GM06990 (cell line): ENCODE data around the gene PRRC2A.

Experiments
- DNase-seq: peaks from one replicate; pipeline ENCODE4 v3.0.0-alpha.2; 2011; ENCODE audit not compliant: insufficient read length; ENCODE audit errors: extremely low read depth
- H3K27me3 ChIP-seq: replicated peaks from 2 replicates; pipeline ENCODE4 v1.6.0; 2011; ENCODE audit warnings: low read length; ENCODE audit not compliant: control insufficient read depth, insufficient read depth
- H3K36me3 ChIP-seq: 2 replicates; pipeline ENCODE4 v1.5.1; 2011; ENCODE audit warnings: low read length; ENCODE audit not compliant: control insufficient read depth, insufficient read depth
- H3K4me3 ChIP-seq: replicated peaks from 2 replicates; pipeline ENCODE4 v1.5.1; 2011; ENCODE audit warnings: low read depth, mild to moderate bottlenecking, control low read depth, low read length
- CTCF ChIP-seq: IDR thresholded peaks from 2 replicates; pipeline ENCODE4 v1.5.1; 2011; ENCODE audit warnings: low read length, control low read depth, mild to moderate bottlenecking, inconsistent platforms; ENCODE audit not compliant: insufficient read depth, poor library complexity, severe bottlenecking

The PRRC2A gene

GRCh38 chr6:31666337-31666965 is 45.9 kb downstream of the PRRC2A start:
- H3K27me3 ChIP-seq = no peaks in the 10 kb centered on the region
- peak overlapping the region; percentile 98 for H3K4me3 ChIP-seq
- no peak for TF ChIP-seq CTCF
- no peak for DNase-seq
- H3K36me3 ChIP-seq = peaks cover 29% of the 10 kb centered on the region

GRCh38 chr6:31669676-31670075 is 49.2 kb downstream of the PRRC2A start, which contains the start of gene LY6G5B:
Gene LY6G5B (plus strand): TSS chr6:31669976. CDS start chr6:31670951, 975 bp downstream.
- Histone ChIP-seq H3K4me3 (no peak within 1 kb of the TSS), H3K27me3 (no peaks in the 10 kb centered on the region), H3K36me3 (peaks cover 32% of the 10 kb centered on the region)
- no peak for DNase-seq
- TF ChIP-seq CTCF = no peak

- H3K27me3 ChIP-seq = no peaks in the 10 kb centered on the region
- DNase-seq = no peak
- no peak overlapping the region for H3K4me3 ChIP-seq
- peaks cover 7% of the 10 kb centered on the region for H3K36me3 ChIP-seq
- TF ChIP-seq CTCF = no peak
These were observed 55.9 kb downstream of the PRRC2A start for GRCh38 chr6:31676322-31676903.

GRCh38 chr6:31676904-31677303 is 56.4 kb downstream of the PRRC2A start:
- no peak overlapping the region for H3K4me3 ChIP-seq
- peaks cover 5% of the 10 kb centered on the region for H3K36me3 ChIP-seq
- DNase-seq = no peak
- TF ChIP-seq CTCF = no peak
- no peaks in the 10 kb centered on the region for H3K27me3 ChIP-seq

GRCh38 chr6:31677955-31678354 is 57.4 kb downstream of the PRRC2A start:
- Histone ChIP-seq H3K4me3 (no peak overlapping the region), H3K36me3 (peaks cover 2% of the 10 kb centered on the region; the same call in 1 of the 2 replicates), H3K27me3 (no peaks in the 10 kb centered on the region)
- TF ChIP-seq CTCF = no peak
- no peak for DNase-seq
